H1 (cell line): ENCODE measurements around the gene NEURL2. TPM values are rescaled to one million over a fixed set of nuclear protein-coding genes. Genes with fewer than 3 reads are reported as not detected.

ENCODE experiments used
- BACH1 ChIP-seq: IDR thresholded peaks from 2 replicates; pipeline ENCODE4 v1.6.1; 2012; ENCODE audit warnings: low read length, improper control_type of control experiment
- CBX5 ChIP-seq: fragments of 300-800, 300-1000 bp; sonication (generic); IDR thresholded peaks from 2 replicates; pipeline ENCODE4 v1.7.1; 2016; ENCODE audit warnings: antibody characterized with exemption, low read length, low read depth
- CBX8 ChIP-seq: fragments of 300-800, 300-1000 bp; sonication (generic); IDR thresholded peaks from 2 replicates; pipeline ENCODE4 v1.7.1; 2016; ENCODE audit warnings: low read depth, low read length, borderline replicate concordance
- GTF2F1 ChIP-seq: IDR thresholded peaks from 2 replicates; pipeline ENCODE4 v1.6.1; 2012; ENCODE audit warnings: low read depth, low read length, improper control_type of control experiment, borderline replicate concordance
- HDAC6 ChIP-seq: IDR thresholded peaks from one replicate; pipeline ENCODE4 v1.7.1; 2012; ENCODE audit warnings: low read depth, mild to moderate bottlenecking, inconsistent platforms, low read length, moderate library complexity
- POLR2A ChIP-seq, 2 experiments: IDR thresholded peaks; 1 replicate in 1 of 2; 2 replicates in 1 of 2; pipeline ENCODE4 v1.6.1; 2011; ENCODE audit warnings: low read depth in 2 of 2, low read length in 2 of 2, mild to moderate bottlenecking in 2 of 2; ENCODE audit errors: control extremely low read depth in 1 of 2
- RNF2 ChIP-seq: fragments of 200-900, 300-1000 bp; sonication (generic); IDR thresholded peaks from 2 replicates; pipeline ENCODE4 v1.7.1; 2016; ENCODE audit warnings: borderline replicate concordance, low read depth, mild to moderate bottlenecking, antibody characterized with exemption, low read length; ENCODE audit not compliant: poor library complexity, severe bottlenecking; ENCODE audit errors: missing control alignments
- RXRA ChIP-seq: IDR thresholded peaks from 2 replicates; pipeline ENCODE4 v1.6.1; 2011; ENCODE audit warnings: low read depth, mild to moderate bottlenecking, low read length, moderate library complexity; ENCODE audit not compliant: insufficient read depth
- TAF1 ChIP-seq: IDR thresholded peaks from 2 replicates; pipeline ENCODE4 v1.6.1; 2011; ENCODE audit warnings: mild to moderate bottlenecking, low read depth, low read length
- TBP ChIP-seq: IDR thresholded peaks from 2 replicates; pipeline ENCODE4 v1.6.1; 2011; ENCODE audit warnings: low read depth, low read length, improper control_type of control experiment
- ZNF274 ChIP-seq: IDR thresholded peaks from 2 replicates; pipeline ENCODE4 v1.7.0; 2012; ENCODE audit warnings: low read length, borderline replicate concordance; ENCODE audit errors: extremely low read depth
- polyA plus RNA-seq, 7 experiments: library from polyadenylated mRNA; depleted of rRNA in 3 of 7; stranded (reverse) in 5 of 7; unstranded in 2 of 7; fragments of >200 nt in 5 of 7; fragments of 200-250 nt in 2 of 7; gene quantifications; 1 replicate in 5 of 7; 2 replicates in 1 of 7; 4 replicates in 1 of 7; pipeline versions ENCODE4 v1.2.1 to v1.2.3, GENCODE V29; 2011 to 2013; ENCODE audit warnings: missing spikeins in 2 of 7, mixed read lengths in 2 of 7
- total RNA-seq: library from RNA; stranded (reverse); fragmentation: NEBNext Ultra II Directional; extraction: Animal tissue kit (Norgen Biotek cat#: 25700); gene quantifications from 2 replicates; pipeline ENCODE4 v1.2.1, GENCODE V29; 2021
- TF ChIP-seq, protein P1 (sequence below): IDR thresholded peaks from 2 replicates; pipeline ENCODE4 v1.6.1; 2011; ENCODE audit warnings: low read depth, mild to moderate bottlenecking, low read length; ENCODE audit not compliant: insufficient read depth

NEURL2 gene
- total and polyA plus RNA-seq, 2 of the 8 experiments (the other 6 are each of a cell fraction or from before 2014, with no cell fraction given) = 6.9 TPM

GRCh38 chr20:45904583-45905504 lies 13.8 kb upstream of the NEURL2 start (continued):
- TF ChIP-seq HDAC6 (no peak), POLR2A (IDR thresholded peaks at IDR 0.05; ENCODE audit: control extremely low read depth in 1 of 2, low read depth in 2 of 2, low read length in 2 of 2) (no peak), BACH1 (no peak), CBX8 (no peak), GTF2F1 (no peak), RNF2 (no peak), TAF1 (no peak), RXRA (no peak), ZNF274 (no peak), CBX5 (no peak), TBP (no peak)
- TF ChIP-seq, protein P1, sequence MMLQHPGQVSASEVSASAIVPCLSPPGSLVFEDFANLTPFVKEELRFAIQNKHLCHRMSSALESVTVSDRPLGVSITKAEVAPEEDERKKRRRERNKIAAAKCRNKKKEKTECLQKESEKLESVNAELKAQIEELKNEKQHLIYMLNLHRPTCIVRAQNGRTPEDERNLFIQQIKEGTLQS = no peak
